Effector CD8-positive, alpha-beta T cell (primary cell): ENCODE data around the gene PIGP.
"Not testable (repeated sequence)": the region's sequence is repeated elsewhere in the genome, so short reads cannot be mapped to it uniquely, and the experiment has no call there.

Experiments used
- DNase-seq: peaks from one replicate; lab custom pipeline; 2025; lab: John Stamatoyannopoulos, UW
- total RNA-seq, 4 experiments: gene quantifications; one replicate each; lab custom pipeline; 2026; lab: John Stamatoyannopoulos, UW

PIGP gene
- total RNA-seq: 5.7 to 8.6 (median 7.6) reads per million in 4 experiments

GRCh38 chr21:37072988-37073416, at the start of gene PIGP, which contains the start of gene TTC3:
Gene PIGP (minus strand): TSS chr21:37073071. CDS start chr21:37072515, 556 bp downstream.
Gene TTC3 (plus strand): TSS chr21:37073254. CDS start chr21:37087258, 14,004 bp downstream.
- peak; percentile 97 for DNase-seq

DNA sequence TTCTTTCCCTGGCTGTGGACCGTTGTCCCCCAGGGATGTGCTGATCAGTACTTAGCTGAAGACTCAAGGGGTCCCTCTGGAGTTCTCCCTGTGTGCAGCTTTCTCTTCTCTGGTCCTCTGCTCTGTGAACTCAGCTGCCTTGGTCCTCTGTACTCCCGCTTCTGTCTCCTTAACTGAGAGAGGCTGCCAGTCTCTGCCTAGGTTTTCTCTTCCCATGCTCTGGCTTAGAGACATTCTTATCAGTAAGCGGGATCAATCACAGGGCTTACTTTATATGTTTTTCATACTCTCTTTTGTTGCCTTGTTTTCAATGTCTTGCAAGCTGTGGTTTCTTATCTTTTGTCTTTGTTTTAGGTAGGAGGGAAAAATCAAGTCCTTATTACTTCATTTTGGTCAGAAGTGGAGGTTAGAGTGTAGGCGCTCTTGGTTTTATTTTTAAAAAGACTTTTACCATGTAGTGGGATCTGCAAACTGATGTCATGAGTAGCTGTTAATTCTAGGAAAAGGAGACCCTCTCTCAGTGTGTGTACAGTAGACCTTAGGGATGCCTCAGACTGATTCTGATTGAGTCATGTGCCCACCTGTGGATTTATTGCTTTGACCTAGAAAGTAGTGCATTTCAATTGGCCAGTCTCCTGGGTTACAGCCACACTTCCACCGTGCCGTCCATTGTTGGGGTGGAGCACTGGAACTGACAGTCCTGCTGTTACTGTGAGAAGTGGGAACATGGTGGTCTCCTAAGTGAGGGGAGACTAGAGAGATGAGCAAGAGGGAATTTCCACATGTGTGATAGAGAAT, 46.7 kb upstream of the PIGP start:
- no peak for DNase-seq

DNA sequence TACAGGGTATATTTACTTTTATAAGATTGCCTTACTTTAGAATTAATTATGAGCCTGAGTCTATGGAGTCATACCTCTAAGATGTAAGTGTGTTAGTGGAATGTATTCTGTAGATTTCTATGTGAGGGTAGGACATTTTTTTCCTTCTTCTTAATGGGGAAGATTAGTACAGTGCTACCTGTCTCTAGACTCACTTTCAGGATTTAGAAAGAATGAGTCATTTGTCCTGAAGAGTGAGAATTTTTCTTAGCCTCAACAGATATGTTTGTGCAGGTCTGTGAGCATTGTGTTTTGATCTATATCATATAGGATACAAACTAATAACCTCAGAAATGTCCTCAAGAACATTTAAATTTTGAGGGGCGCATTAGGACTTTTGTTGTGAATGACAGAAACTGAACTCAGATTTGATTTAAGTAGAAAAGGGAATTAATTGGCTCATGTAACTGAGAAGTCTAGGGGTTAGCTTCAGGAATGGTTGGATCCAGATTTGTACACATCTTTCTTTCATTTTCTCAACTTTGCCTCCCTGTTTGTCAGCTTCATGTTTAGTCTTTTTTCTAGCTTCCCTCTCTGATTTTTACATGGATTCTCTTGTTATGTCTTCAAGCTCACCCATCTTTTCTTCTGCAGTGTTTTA, 45.4 kb upstream of the PIGP start:
- DNase-seq: no peak

- DNase-seq: no peak
These were observed 44.3 kb upstream of the PIGP start for GRCh38 chr21:37117204-37117603.

DNA sequence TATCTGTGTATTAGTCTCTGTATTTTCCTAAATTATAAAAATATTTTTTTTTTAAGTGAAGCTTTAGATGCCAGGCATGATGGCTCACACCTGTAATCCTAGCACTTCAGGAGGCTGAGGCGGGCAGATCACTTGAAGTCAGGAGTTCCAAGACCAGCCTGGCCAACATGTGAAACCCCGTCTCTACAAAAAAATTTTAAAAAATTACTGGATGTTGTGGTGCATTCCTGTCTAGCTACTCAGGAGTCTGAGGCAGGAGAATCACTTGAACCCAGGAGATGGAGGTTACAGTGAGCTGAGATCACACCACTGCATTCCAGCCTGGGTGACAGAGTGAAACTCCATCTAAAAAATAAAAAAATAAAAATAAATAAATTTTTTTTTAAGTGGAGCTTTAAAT, 43.6 kb upstream of the PIGP start:
- DNase-seq: not testable (repeated sequence)

- DNase-seq: not testable (repeated sequence)
These were observed 41.4 kb upstream of the PIGP start for GRCh38 chr21:37114301-37114700.

DNA sequence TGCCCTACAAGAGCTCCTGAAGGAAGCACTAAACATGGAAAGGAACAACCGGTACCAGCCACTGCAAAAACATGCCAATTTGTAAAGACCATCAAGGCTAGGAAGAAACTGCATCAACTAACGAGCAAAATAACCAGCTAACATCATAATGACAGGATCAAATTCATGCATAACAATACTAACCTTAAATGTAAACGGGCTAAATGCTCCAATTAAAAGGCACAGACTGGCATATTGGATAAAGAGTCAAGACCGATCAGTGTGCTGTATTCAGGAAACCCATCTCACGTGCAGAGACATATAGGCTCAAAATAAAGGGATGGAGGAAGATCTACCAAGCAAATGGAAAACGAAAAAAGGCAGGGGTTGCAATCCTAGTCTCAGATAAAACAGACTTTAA, 38.2 kb upstream of the PIGP start:
- DNase-seq: not testable (repeated sequence)

DNA sequence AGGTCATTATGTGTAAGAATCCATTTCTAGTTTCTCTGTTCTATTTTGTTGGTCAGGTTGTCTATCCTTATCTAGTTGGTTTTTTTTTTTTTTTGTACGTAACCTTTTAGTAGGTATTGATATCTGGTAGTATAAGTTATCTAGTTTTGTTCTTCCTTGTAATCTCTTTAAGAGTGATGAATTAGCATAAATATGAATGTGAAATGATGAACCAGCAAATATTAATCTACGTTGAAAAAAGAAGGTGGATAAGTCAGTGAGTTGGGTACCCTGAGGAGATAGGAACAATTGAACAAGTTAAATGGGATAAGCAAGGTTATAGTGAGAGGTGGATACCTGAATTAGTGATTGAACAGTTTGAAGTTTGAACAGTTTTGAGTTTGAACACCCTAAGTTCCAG, 34.1 kb upstream of the PIGP start:
- DNase-seq: no peak

- DNase-seq: not testable (repeated sequence)
These were observed 29.9 kb upstream of the PIGP start for GRCh38 chr21:37102746-37103145.

GRCh38 chr21:37101384-37101783, 28.5 kb upstream of the PIGP start:
- DNase-seq: no peak

- no peak for DNase-seq
These were observed 27.4 kb upstream of the PIGP start for GRCh38 chr21:37100316-37100715.

- DNase-seq: no peak
These were observed 25.9 kb upstream of the PIGP start for GRCh38 chr21:37098751-37099150.

DNA sequence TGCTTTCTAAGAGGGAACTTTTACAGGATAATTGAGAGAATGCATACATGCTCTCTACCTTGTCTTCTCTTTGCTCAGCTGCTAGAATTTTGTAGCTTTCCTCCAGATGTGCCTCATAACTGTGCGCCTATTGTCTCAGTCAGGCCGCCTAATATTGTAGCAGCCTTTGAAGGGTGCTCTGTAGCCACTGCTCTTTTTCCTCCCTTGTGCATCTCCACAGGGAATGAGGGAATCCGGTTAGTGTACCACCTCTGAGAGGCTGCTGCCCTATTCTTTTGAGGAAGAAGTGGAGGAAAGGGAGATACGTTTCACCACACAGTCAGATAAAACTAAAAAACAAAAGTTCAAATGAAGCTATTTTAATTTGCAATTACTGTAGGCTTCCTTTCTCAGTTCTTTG, 22.9 kb upstream of the PIGP start:
- DNase-seq: no peak

- DNase-seq: no peak
These were observed 21.1 kb upstream of the PIGP start for GRCh38 chr21:37093977-37094376.

DNA sequence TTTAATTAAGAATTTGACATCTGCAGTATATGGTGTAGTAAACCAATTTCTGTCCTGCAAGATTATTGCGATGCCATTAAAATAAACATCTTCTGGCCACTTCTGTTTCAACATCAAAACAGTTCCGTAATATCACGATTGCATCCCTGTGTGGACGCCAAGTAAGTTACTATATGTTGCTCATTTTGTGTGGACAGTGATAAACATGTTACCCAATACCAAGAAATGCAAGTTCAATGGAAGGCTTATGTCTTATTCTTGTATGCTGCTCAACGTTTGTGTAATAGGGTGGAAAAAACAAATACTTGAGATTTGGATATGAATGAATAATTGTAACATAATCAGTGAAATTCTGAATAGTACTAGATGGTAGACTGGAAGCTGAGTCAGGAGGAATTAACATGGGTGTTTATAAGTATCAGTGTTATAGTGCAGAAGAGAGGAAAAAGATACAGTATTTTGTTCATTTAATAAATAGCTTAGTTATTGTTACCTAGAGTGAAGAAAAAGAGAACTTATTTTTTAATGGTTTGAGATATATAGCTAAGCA, 15.4 kb upstream of the PIGP start:
- DNase-seq: no peak

- DNase-seq: no peak
These were observed 14.3 kb upstream of the PIGP start for GRCh38 chr21:37087188-37087587.

GRCh38 chr21:37085726-37086125, 12.9 kb upstream of the PIGP start:
- no peak for DNase-seq

- DNase-seq: no peak
These were observed 10.1 kb upstream of the PIGP start for GRCh38 chr21:37082856-37083528.

DNA sequence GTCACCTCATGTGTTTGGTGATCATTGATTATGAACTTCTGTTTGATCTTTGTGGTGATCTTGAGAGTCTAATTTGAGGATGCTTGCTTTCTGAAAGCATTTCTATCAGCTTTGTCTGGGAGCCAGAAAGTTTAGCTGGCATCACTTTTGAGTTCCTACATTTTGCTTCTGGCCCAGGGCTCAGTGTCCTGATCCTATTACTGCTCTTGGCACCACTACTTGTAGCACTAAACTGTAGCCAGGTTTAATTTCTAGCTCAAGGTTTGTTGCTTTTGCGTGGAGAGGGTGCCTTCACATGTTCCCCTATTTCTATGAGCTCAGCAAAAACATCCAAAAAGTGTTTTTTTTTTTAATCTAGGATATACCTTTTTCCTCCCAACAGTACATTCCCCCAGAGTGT, 9.5 kb upstream of the PIGP start:
- DNase-seq: no peak

DNA sequence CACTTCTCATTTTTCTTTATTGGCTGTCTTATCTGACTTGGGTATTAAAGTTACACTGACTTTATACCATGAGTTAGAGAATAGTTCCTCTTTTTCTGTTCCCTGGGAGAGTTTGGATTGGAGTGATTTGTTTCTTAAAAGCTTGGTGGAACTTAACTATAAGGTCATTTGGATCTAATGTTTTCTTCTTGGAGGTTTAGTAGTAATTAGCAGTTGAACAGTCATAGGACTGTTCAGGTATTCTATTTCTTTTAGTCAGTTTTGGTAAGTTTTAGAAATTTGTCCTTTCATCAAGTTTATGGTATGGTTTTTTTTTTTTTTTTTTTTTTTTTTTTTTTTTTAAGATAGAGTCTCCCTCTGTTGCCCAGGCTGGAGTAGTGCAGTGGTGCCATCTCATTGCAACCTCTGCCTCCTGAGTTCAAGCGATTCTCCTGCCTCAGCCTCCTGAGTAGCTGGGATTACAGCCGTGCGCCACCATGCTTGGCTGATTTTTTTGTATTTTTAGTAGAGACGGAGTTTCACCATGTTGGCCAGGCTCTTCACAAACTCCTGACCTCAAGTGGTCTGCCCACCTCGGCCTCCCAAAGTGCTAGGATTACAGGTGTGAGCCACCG, 6.4 kb upstream of the PIGP start:
- no peak for DNase-seq

DNA sequence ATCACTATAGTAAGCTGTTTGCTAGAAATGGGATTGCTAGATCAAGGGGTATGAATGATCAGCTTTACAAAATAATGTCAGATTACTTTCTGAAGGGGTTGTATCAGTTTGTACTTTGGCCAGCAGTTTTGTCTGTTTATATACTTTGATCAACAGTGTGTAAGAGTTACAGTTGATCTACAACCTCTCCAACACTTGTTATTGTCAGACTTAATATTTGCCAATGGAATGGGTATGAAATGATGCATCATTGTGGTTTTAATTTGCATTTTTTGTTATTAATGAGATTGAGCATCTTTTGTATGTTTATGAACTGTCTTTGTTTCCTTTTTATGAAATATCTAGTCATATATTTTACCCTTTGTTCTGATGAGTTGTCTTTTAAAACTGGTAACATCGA, 4.5 kb upstream of the PIGP start:
- no peak for DNase-seq
